Colonic mucosa (tissue), 4 donors: ENCODE results near the gene DHRS12. TPM values are rescaled to one million over a fixed set of nuclear protein-coding genes. Genes with fewer than 3 reads are reported as not detected.

Experiments used
- DNase-seq: peaks from one replicate; pipeline ENCODE4 v3.0.0-alpha.2; 2020
- H3K27ac ChIP-seq: fragments of 200-600 bp; one replicate; pipeline ENCODE4 v1.8.0; 2021
- H3K27me3 ChIP-seq: fragments of 200-600 bp; one replicate; pipeline ENCODE4 v1.8.0; 2021
- H3K36me3 ChIP-seq: fragments of 200-600 bp; one replicate; pipeline ENCODE4 v1.8.0; 2021
- H3K4me1 ChIP-seq: fragments of 200-600 bp; one replicate; pipeline ENCODE4 v1.8.0; 2021; ENCODE audit warnings: mild to moderate bottlenecking
- H3K4me3 ChIP-seq: fragments of 200-600 bp; one replicate; pipeline ENCODE4 v1.8.0; 2021
- H3K9ac ChIP-seq, 2 donors: one replicate each; pipeline ENCODE4 v1.7.0; 2013; ENCODE audit warnings: control low read depth in 2 of 2, low read depth in 2 of 2, low read length in 2 of 2
- H3K9me3 ChIP-seq: fragments of 200-600 bp; one replicate; pipeline ENCODE4 v1.8.0; 2021
- CTCF ChIP-seq: fragments of 200-600 bp; IDR thresholded peaks from one replicate; pipeline ENCODE4 v1.8.0; 2022; ENCODE audit warnings: antibody characterized with exemption, mild to moderate bottlenecking
- intact Hi-C: fragments of 100-400 bp; cut with DNase I; formaldehyde crosslinking; loops from one replicate; pipeline ENCODE4 v1.14.1; 2022
- total RNA-seq, 2 donors: library from RNA; stranded (reverse); fragmentation: NEBNext Ultra II Directional in 1 of 2; extraction: Animal tissue kit (Norgen Biotek cat#: 25700) in 1 of 2; gene quantifications; one replicate each; pipeline ENCODE4 v1.2.1, GENCODE V29; 2021
- donor health status: healthy.
- donor health status: DM: no; HTN: no; CAD: no.
- donor health status: DM: no; HTN: no; CAD: no.

DHRS12 gene
- total RNA-seq, 2 donors from 2014 or later, result 6.6 to 12.4 TPM

GRCh38 chr13:51800486-51800885 is 3.5 kb downstream of the DHRS12 start:
- Histone ChIP-seq H3K4me3 (no peak overlapping the region), H3K27me3 (no peaks in the 10 kb centered on the region), H3K4me1 (peaks cover 13% of the 10 kb centered on the region), H3K9ac (no peak overlapping the region), H3K36me3 (no peaks in the 10 kb centered on the region), H3K27ac (no peak overlapping the region), H3K9me3 (no peaks in the 10 kb centered on the region)
- no peak for TF ChIP-seq CTCF
- intact Hi-C loops, result loop anchor here (5.0 kb wide), 1 partner anchor 218 kb away; the partner anchor contains the start of gene WDFY2
- DNase-seq, result no peak

- no peaks in the 10 kb centered on the region for H3K36me3 ChIP-seq
- H3K4me3 ChIP-seq, result no peak overlapping the region
- H3K27me3 ChIP-seq, result no peaks in the 10 kb centered on the region
- no peak overlapping the region for H3K9ac ChIP-seq
- peaks cover 13% of the 10 kb centered on the region for H3K4me1 ChIP-seq
- DNase-seq, result no peak
- TF ChIP-seq CTCF, result no peak
- intact Hi-C loops, result loop anchor here (5.0 to 10.0 kb wide), 2 partner anchors 362 to 674 kb away; no protein-coding TSS in a partner anchor
- no peaks in the 10 kb centered on the region for H3K9me3 ChIP-seq
- no peak overlapping the region for H3K27ac ChIP-seq
Observed at GRCh38 chr13:51799261-51799660, 4.7 kb downstream of the DHRS12 start.

GRCh38 chr13:51797664-51798488 is 6.1 kb downstream of the DHRS12 start:
- peak; percentile 42 for DNase-seq
- Histone ChIP-seq H3K4me1 (peaks cover 7% of the 10 kb centered on the region), H3K27ac (no peak overlapping the region), H3K9me3 (no peaks in the 10 kb centered on the region), H3K36me3 (no peaks in the 10 kb centered on the region), H3K27me3 (no peaks in the 10 kb centered on the region), H3K9ac (no peak overlapping the region), H3K4me3 (no peak overlapping the region)
- peak; percentile 43 for TF ChIP-seq CTCF
- intact Hi-C loops, result loop anchor here (5.0 to 10.0 kb wide), 2 partner anchors 361 to 673 kb away; no protein-coding TSS in a partner anchor

- H3K27ac ChIP-seq, result no peak overlapping the region
- no peak for DNase-seq
- TF ChIP-seq CTCF, result no peak
Observed at GRCh38 chr13:51796546-51796945, 7.4 kb downstream of the DHRS12 start.

GRCh38 chr13:51795419-51795818 is 8.5 kb downstream of the DHRS12 start:
- Histone ChIP-seq H3K9me3 (no peaks in the 10 kb centered on the region), H3K36me3 (no peaks in the 10 kb centered on the region), H3K27ac (no peak overlapping the region), H3K9ac (no peak overlapping the region), H3K4me3 (no peak overlapping the region), H3K4me1 (no peaks in the 10 kb centered on the region), H3K27me3 (no peaks in the 10 kb centered on the region)
- TF ChIP-seq CTCF, result no peak
- intact Hi-C loops, result loop anchor here (5.0 to 10.0 kb wide), 2 partner anchors 358 to 671 kb away; no protein-coding TSS in a partner anchor
- DNase-seq, result no peak

More at GRCh38 chr13:51796546-51796945, 7.4 kb downstream of the DHRS12 start:
- Histone ChIP-seq H3K4me1 (no peaks in the 10 kb centered on the region), H3K27me3 (no peaks in the 10 kb centered on the region), H3K36me3 (no peaks in the 10 kb centered on the region), H3K9me3 (no peaks in the 10 kb centered on the region), H3K4me3 (no peak overlapping the region), H3K9ac (no peak overlapping the region)
- intact Hi-C loops, result loop anchor here (5.0 to 10.0 kb wide), 2 partner anchors 359 to 672 kb away; no protein-coding TSS in a partner anchor
